Astrocyte (in vitro differentiated cells and primary cell): ENCODE measurements around the gene MRPL36. TPM values are rescaled to one million over a fixed set of nuclear protein-coding genes. Genes with fewer than 3 reads are reported as not detected.

Experiments used
- DNase-seq: peaks from one replicate; pipeline ENCODE4 v3.0.0-alpha.2; 2010; ENCODE audit warnings: low read depth
- FAIRE-seq: peaks from 2 replicates; lab custom pipeline; 2011; peaks lifted over from hg19 to GRCh38; lab: Jason Lieb, UNC
- H2AFZ ChIP-seq: 2 replicates; pipeline ENCODE4 v1.6.0; 2012; ENCODE audit warnings: low read depth, low read length, inconsistent platforms
- H3K27ac ChIP-seq: 2 replicates; pipeline ENCODE4 v1.5.1; 2011; ENCODE audit warnings: low read depth, low read length, inconsistent platforms
- H3K27me3 ChIP-seq: 2 replicates; pipeline ENCODE4 v1.6.0; 2011; ENCODE audit warnings: low read length, inconsistent platforms; ENCODE audit not compliant: insufficient read depth
- H3K36me3 ChIP-seq: 2 replicates; pipeline ENCODE4 v1.5.1; 2011; ENCODE audit warnings: low read length, inconsistent platforms; ENCODE audit not compliant: insufficient read depth
- H3K4me1 ChIP-seq: 2 replicates; pipeline ENCODE4 v1.5.1; 2011; ENCODE audit warnings: low read length, inconsistent platforms; ENCODE audit not compliant: insufficient read depth
- H3K4me2 ChIP-seq: 2 replicates; pipeline ENCODE4 v1.6.0; 2012; ENCODE audit warnings: low read length, inconsistent platforms
- H3K4me3 ChIP-seq: 2 replicates; pipeline ENCODE4 v1.5.1; 2011; ENCODE audit warnings: low read depth, mild to moderate bottlenecking, low read length, inconsistent platforms; ENCODE audit not compliant: insufficient read depth
- H3K79me2 ChIP-seq: 2 replicates; pipeline ENCODE4 v1.6.0; 2012; ENCODE audit warnings: mild to moderate bottlenecking, low read length, inconsistent platforms; ENCODE audit not compliant: insufficient read depth
- H3K9ac ChIP-seq: 2 replicates; pipeline ENCODE4 v1.6.0; 2012; ENCODE audit warnings: mild to moderate bottlenecking, low read length, inconsistent platforms
- H3K9me3 ChIP-seq: 2 replicates; pipeline ENCODE4 v1.5.1; 2012; ENCODE audit warnings: low read depth, mild to moderate bottlenecking, low read length, inconsistent platforms; ENCODE audit not compliant: insufficient read depth
- H4K20me1 ChIP-seq: 2 replicates; pipeline ENCODE4 v1.6.0; 2012; ENCODE audit warnings: low read length, inconsistent platforms; ENCODE audit not compliant: insufficient read depth
- H3K27ac Mint-ChIP-seq: one replicate; pipeline ENCODE4 v1.8.0; 2021; ENCODE audit warnings: mild to moderate bottlenecking, mixed read lengths; ENCODE audit not compliant: unreplicated experiment
- H3K27me3 Mint-ChIP-seq: one replicate; pipeline ENCODE4 v1.8.0; 2021; ENCODE audit warnings: low read depth, mixed read lengths; ENCODE audit not compliant: unreplicated experiment
- H3K36me3 Mint-ChIP-seq: one replicate; pipeline ENCODE4 v1.8.0; 2021; ENCODE audit warnings: low read depth, mixed read lengths; ENCODE audit not compliant: unreplicated experiment
- H3K4me1 Mint-ChIP-seq: one replicate; pipeline ENCODE4 v1.8.0; 2021; ENCODE audit warnings: low read depth, mixed read lengths; ENCODE audit not compliant: unreplicated experiment
- H3K4me3 Mint-ChIP-seq: one replicate; pipeline ENCODE4 v1.8.0; 2021; ENCODE audit warnings: mild to moderate bottlenecking, moderate library complexity, mixed read lengths; ENCODE audit not compliant: unreplicated experiment
- H3K9me3 Mint-ChIP-seq: one replicate; pipeline ENCODE4 v1.8.0; 2021; ENCODE audit warnings: mild to moderate bottlenecking, mixed read lengths; ENCODE audit not compliant: unreplicated experiment
- CTCF ChIP-seq: IDR thresholded peaks from 2 replicates; pipeline ENCODE4 v1.5.1; 2011; ENCODE audit warnings: low read depth, mild to moderate bottlenecking, inconsistent platforms, low read length, moderate library complexity; ENCODE audit not compliant: insufficient read depth
- EZH2 ChIP-seq: IDR thresholded peaks from 2 replicates; pipeline ENCODE4 v1.6.1; 2012; ENCODE audit warnings: mild to moderate bottlenecking, low read length, inconsistent platforms; ENCODE audit not compliant: insufficient read depth
- total RNA-seq: library from RNA; stranded (reverse); gene quantifications from 2 replicates; pipeline ENCODE4 v1.2.1, GENCODE V29; 2021

MRPL36 gene
- total RNA-seq, 1 donor from 2014 or later: 72.2 TPM

GRCh38 chr5:1805326-1805725, 5.7 kb upstream of the MRPL36 start:
- peaks cover 16% of the 10 kb centered on the region for H3K4me1 Mint-ChIP-seq
- Histone ChIP-seq H3K9me3 (no peaks in the 10 kb centered on the region), H3K4me3 (no peak overlapping the region), H3K36me3 (peaks cover 39% of the 10 kb centered on the region), H3K9ac (no peak overlapping the region), H3K4me2 (no peak overlapping the region), H3K79me2 (peaks cover 89% of the 10 kb centered on the region), H3K27me3 (no peaks in the 10 kb centered on the region), H4K20me1 (peaks cover 9% of the 10 kb centered on the region), H3K27ac (no peak overlapping the region), H3K4me1 (peaks cover 7% of the 10 kb centered on the region), H2AFZ (no peak overlapping the region)
- no peak for DNase-seq
- no peak overlapping the region for H3K4me3 Mint-ChIP-seq
- H3K27me3 Mint-ChIP-seq: no peaks in the 10 kb centered on the region
- H3K9me3 Mint-ChIP-seq: peaks cover 7% of the 10 kb centered on the region
- no peak overlapping the region for H3K27ac Mint-ChIP-seq
- TF ChIP-seq EZH2: no peak
- TF ChIP-seq CTCF: no peak
- H3K36me3 Mint-ChIP-seq: peaks cover 45% of the 10 kb centered on the region
- no peak for FAIRE-seq

GRCh38 chr5:1804001-1804690, 4.5 kb upstream of the MRPL36 start:
- Histone ChIP-seq H3K36me3 (peaks cover 39% of the 10 kb centered on the region), H3K79me2 (peaks cover 82% of the 10 kb centered on the region), H3K4me3 (no peak overlapping the region), H3K4me1 (peaks cover 7% of the 10 kb centered on the region), H3K9ac (no peak overlapping the region), H2AFZ (no peak overlapping the region), H3K4me2 (no peak overlapping the region), H3K27me3 (no peaks in the 10 kb centered on the region), H3K27ac (no peak overlapping the region), H4K20me1 (peaks cover 5% of the 10 kb centered on the region), H3K9me3 (no peaks in the 10 kb centered on the region)
- Mint-ChIP-seq H3K27ac (no peak overlapping the region), H3K4me1 (peaks cover 15% of the 10 kb centered on the region), H3K36me3 (peaks cover 43% of the 10 kb centered on the region), H3K9me3 (peaks cover 6% of the 10 kb centered on the region), H3K4me3 (no peak overlapping the region), H3K27me3 (no peaks in the 10 kb centered on the region)
- no peak for DNase-seq
- no peak for FAIRE-seq
- no peak for TF ChIP-seq CTCF
- no peak for TF ChIP-seq EZH2

- H3K9me3 Mint-ChIP-seq: peaks cover 3% of the 10 kb centered on the region
- FAIRE-seq: no peak
- Histone ChIP-seq H3K4me3 (no peak overlapping the region), H3K36me3 (peaks cover 39% of the 10 kb centered on the region), H4K20me1 (peaks cover 9% of the 10 kb centered on the region), H2AFZ (no peak overlapping the region), H3K4me1 (peaks cover 13% of the 10 kb centered on the region), H3K79me2 (peaks cover 83% of the 10 kb centered on the region), H3K9me3 (no peaks in the 10 kb centered on the region), H3K27me3 (no peaks in the 10 kb centered on the region), H3K27ac (no peak overlapping the region), H3K4me2 (no peak overlapping the region), H3K9ac (no peak overlapping the region)
- no peak for TF ChIP-seq EZH2
- no peak for TF ChIP-seq CTCF
- peak overlapping the region; percentile 60 for H3K4me3 Mint-ChIP-seq
- no peaks in the 10 kb centered on the region for H3K27me3 Mint-ChIP-seq
- no peak overlapping the region for H3K27ac Mint-ChIP-seq
- H3K4me1 Mint-ChIP-seq: peaks cover 11% of the 10 kb centered on the region
- no peak for DNase-seq
- peaks cover 35% of the 10 kb centered on the region for H3K36me3 Mint-ChIP-seq
Measured at GRCh38 chr5:1803192-1803591, 3.6 kb upstream of the MRPL36 start.
